ENCODE results near the gene CHRNA1. TPM values are rescaled to one million over a fixed set of nuclear protein-coding genes. Genes with fewer than 3 reads are reported as not detected.

The CHRNA1 gene
- total RNA-seq, 2 experiments from 2014 or later = 0.17 to 0.19 TPM

GRCh38 chr2:174704061-174704460, 60.2 kb downstream of the CHRNA1 start:
- DNase-seq (no peak), ATAC-seq (ENCODE audit: poor library complexity) (no peak)
- Mint-ChIP-seq H3K36me3 (ENCODE audit: low read depth) (no peaks in the 10 kb centered on the region), H3K27me3 (peaks cover 22% of the 10 kb centered on the region), H3K4me3 (no peak overlapping the region), H3K9me3 (no peaks in the 10 kb centered on the region), H3K4me1 (ENCODE audit: low read depth) (no peaks in the 10 kb centered on the region), H3K27ac (no peak overlapping the region)
- ChIA-PET CTCF (no interaction called here), POLR2A (no interaction called here)
- TF ChIP-seq, protein P1, sequence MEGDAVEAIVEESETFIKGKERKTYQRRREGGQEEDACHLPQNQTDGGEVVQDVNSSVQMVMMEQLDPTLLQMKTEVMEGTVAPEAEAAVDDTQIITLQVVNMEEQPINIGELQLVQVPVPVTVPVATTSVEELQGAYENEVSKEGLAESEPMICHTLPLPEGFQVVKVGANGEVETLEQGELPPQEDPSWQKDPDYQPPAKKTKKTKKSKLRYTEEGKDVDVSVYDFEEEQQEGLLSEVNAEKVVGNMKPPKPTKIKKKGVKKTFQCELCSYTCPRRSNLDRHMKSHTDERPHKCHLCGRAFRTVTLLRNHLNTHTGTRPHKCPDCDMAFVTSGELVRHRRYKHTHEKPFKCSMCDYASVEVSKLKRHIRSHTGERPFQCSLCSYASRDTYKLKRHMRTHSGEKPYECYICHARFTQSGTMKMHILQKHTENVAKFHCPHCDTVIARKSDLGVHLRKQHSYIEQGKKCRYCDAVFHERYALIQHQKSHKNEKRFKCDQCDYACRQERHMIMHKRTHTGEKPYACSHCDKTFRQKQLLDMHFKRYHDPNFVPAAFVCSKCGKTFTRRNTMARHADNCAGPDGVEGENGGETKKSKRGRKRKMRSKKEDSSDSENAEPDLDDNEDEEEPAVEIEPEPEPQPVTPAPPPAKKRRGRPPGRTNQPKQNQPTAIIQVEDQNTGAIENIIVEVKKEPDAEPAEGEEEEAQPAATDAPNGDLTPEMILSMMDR (IDR thresholded peaks at IDR 0.05) = no peak
- no peaks in the 10 kb centered on the region for H3K36me3 ChIP-seq (ENCODE audit: insufficient read depth, low read length)
- peaks cover 2 to 7% of the 10 kb centered on the region in 2 experiments for H3K27me3 ChIP-seq (ENCODE audit: control insufficient read depth in 1 of 2, insufficient read depth in 2 of 2, low read length in 2 of 2)
- H3K9me3 ChIP-seq (ENCODE audit: control insufficient read depth in 1 of 2, insufficient read depth in 1 of 2, low read length in 2 of 2) = no peaks in the 10 kb centered on the region
- intact Hi-C loops (cut with DNase I, micrococcal nuclease) = loop anchor here (5.0 kb wide), 3 partner anchors 578 to 1948 kb away; partner anchors contain the start of gene HOXD12 (in 1 of the 2)
- no peaks in the 10 kb centered on the region for H3K4me1 ChIP-seq (ENCODE audit: insufficient read depth, low read length)
- H3K4me3 ChIP-seq (ENCODE audit: low read length) = no peak overlapping the region
- no peak overlapping the region for H3K27ac ChIP-seq (ENCODE audit: low read depth in 1 of 2, low read length in 2 of 2)

GRCh38 chr2:174703430-174703829, 60.8 kb downstream of the CHRNA1 start:
- Histone ChIP-seq H3K27me3 (ENCODE audit: control insufficient read depth in 1 of 2, insufficient read depth in 2 of 2, low read length in 2 of 2) (peaks cover 2 to 7% of the 10 kb centered on the region in 2 experiments), H3K9me3 (ENCODE audit: control insufficient read depth in 1 of 2, insufficient read depth in 1 of 2, low read length in 2 of 2) (no peaks in the 10 kb centered on the region), H3K27ac (ENCODE audit: low read depth in 1 of 2, low read length in 2 of 2) (no peak overlapping the region), H3K4me1 (ENCODE audit: insufficient read depth, low read length) (no peaks in the 10 kb centered on the region), H3K4me3 (ENCODE audit: low read length) (no peak overlapping the region), H3K36me3 (ENCODE audit: insufficient read depth, low read length) (no peaks in the 10 kb centered on the region)
- Mint-ChIP-seq H3K27me3 (peaks cover 15% of the 10 kb centered on the region), H3K4me1 (ENCODE audit: low read depth) (no peaks in the 10 kb centered on the region), H3K9me3 (no peaks in the 10 kb centered on the region), H3K36me3 (ENCODE audit: low read depth) (no peaks in the 10 kb centered on the region), H3K4me3 (no peak overlapping the region), H3K27ac (no peak overlapping the region)
- no peak for DNase-seq
- no peak for ATAC-seq (ENCODE audit: poor library complexity)
- TF ChIP-seq, protein P1 (IDR thresholded peaks at IDR 0.05) = no peak
- POLR2A ChIA-PET = no interaction called here
- intact Hi-C loops (cut with DNase I, micrococcal nuclease) = loop anchor here (5.0 kb wide), 3 partner anchors 579 to 1949 kb away; partner anchors contain the start of gene HOXD12 (in 1 of the 2)
- CTCF ChIA-PET = no interaction called here

- H3K4me3 ChIP-seq (ENCODE audit: low read length) = no peak overlapping the region
- Mint-ChIP-seq H3K27ac (no peak overlapping the region), H3K36me3 (ENCODE audit: low read depth) (no peaks in the 10 kb centered on the region), H3K27me3 (peaks cover 11% of the 10 kb centered on the region), H3K4me3 (no peak overlapping the region), H3K9me3 (no peaks in the 10 kb centered on the region), H3K4me1 (ENCODE audit: low read depth) (no peaks in the 10 kb centered on the region)
- TF ChIP-seq, protein P1 (IDR thresholded peaks at IDR 0.05) = no peak
- POLR2A ChIA-PET = no interaction called here
- intact Hi-C loops (cut with DNase I, micrococcal nuclease) = loop anchor here (5.0 kb wide), 3 partner anchors 580 to 1950 kb away; partner anchors contain the start of gene HOXD12 (in 1 of the 2)
- CTCF ChIA-PET = interaction anchor here (0.7 kb wide), 1 partner anchor 47 kb away, joined by 3 read pairs; no protein-coding TSS in a partner anchor
- H3K9me3 ChIP-seq (ENCODE audit: control insufficient read depth in 1 of 2, insufficient read depth in 1 of 2, low read length in 2 of 2) = no peaks in the 10 kb centered on the region
- no peak for DNase-seq
- H3K36me3 ChIP-seq (ENCODE audit: insufficient read depth, low read length) = no peaks in the 10 kb centered on the region
- H3K4me1 ChIP-seq (ENCODE audit: insufficient read depth, low read length) = no peaks in the 10 kb centered on the region
- H3K27me3 ChIP-seq (ENCODE audit: control insufficient read depth in 1 of 2, insufficient read depth in 2 of 2, low read length in 2 of 2) = peaks cover 2 to 6% of the 10 kb centered on the region in 2 experiments
- H3K27ac ChIP-seq (ENCODE audit: low read depth in 1 of 2, low read length in 2 of 2) = no peak overlapping the region
- ATAC-seq (ENCODE audit: poor library complexity) = no peak
These were observed 61.7 kb downstream of the CHRNA1 start for GRCh38 chr2:174702541-174702940.

Data from CD4-positive, alpha-beta T cell (primary cell).